ENCODE data around the gene XPOT. TPM values are rescaled to one million over a fixed set of nuclear protein-coding genes. Genes with fewer than 3 reads are reported as not detected.
A peak's percentile ranks its signal among the peaks of the same experiment; 100 is the strongest.

XPOT gene
- total and polyA plus RNA-seq, 2 donors (not counting 1 experiment from before 2014, with no cell fraction given), result 92.6 to 205 TPM

- Histone ChIP-seq H3K9ac (ENCODE audit: insufficient read depth, low read length) (no peak overlapping the region), H3K27ac (ENCODE audit: insufficient read depth, low read length) (peak overlapping the region; percentile 100), H3K9me3 (ENCODE audit: control insufficient read depth, insufficient read depth, low read depth, low read length) (no peaks in the 10 kb centered on the region), H3K36me3 (ENCODE audit: control insufficient read depth, insufficient read depth, low read length) (peaks cover 3% of the 10 kb centered on the region), H3K4me1 (ENCODE audit: control insufficient read depth, extremely low read depth, insufficient read depth, low read length) (peaks cover 2% of the 10 kb centered on the region), H3K4me2 (ENCODE audit: extremely low read depth, insufficient read depth, low read length) (peak overlapping the region; percentile 77), H3K79me2 (ENCODE audit: control insufficient read depth, insufficient read depth, low read length) (peaks cover 31% of the 10 kb centered on the region), H3K4me3 (replicated peaks in 1 of 4; ENCODE audit: control extremely low read depth in 1 of 4, insufficient read depth in 1 of 4, low read depth in 3 of 4, low read length in 4 of 4) (peak overlapping the region; percentile 85 to 98 (median 94)), H3K27me3 (ENCODE audit: control insufficient read depth, insufficient read depth, low read length) (no peaks in the 10 kb centered on the region), H2AFZ (ENCODE audit: low read length) (no peak overlapping the region), H4K20me1 (ENCODE audit: control insufficient read depth, extremely low read depth, insufficient read depth, low read length) (no peaks in the 10 kb centered on the region)
- TF ChIP-seq CTCF (conservative IDR thresholded peaks at IDR 0.05 in 1 of 2, IDR thresholded peaks at IDR 0.05 in 1 of 2; ENCODE audit: low read depth in 1 of 2, low read length in 2 of 2), result no peak
- no peak for TF ChIP-seq EZH2 (IDR thresholded peaks at IDR 0.05; ENCODE audit: low read length, missing control alignments)
- DNase-seq (ENCODE audit: low read depth in 2 of 2), result peak; percentile 19 to 21
Measured at GRCh38 chr12:64450711-64451486, 46.7 kb downstream of the XPOT start.

- Histone ChIP-seq H3K79me2 (ENCODE audit: control insufficient read depth, insufficient read depth, low read length) (peaks cover 40% of the 10 kb centered on the region), H3K9me3 (ENCODE audit: control insufficient read depth, insufficient read depth, low read depth, low read length) (no peaks in the 10 kb centered on the region), H3K27me3 (ENCODE audit: control insufficient read depth, insufficient read depth, low read length) (no peaks in the 10 kb centered on the region), H3K36me3 (ENCODE audit: control insufficient read depth, insufficient read depth, low read length) (peaks cover 3% of the 10 kb centered on the region), H4K20me1 (ENCODE audit: control insufficient read depth, extremely low read depth, insufficient read depth, low read length) (no peaks in the 10 kb centered on the region), H3K9ac (ENCODE audit: insufficient read depth, low read length) (peak within 1 kb of the TSS; percentile 98), H3K4me1 (ENCODE audit: control insufficient read depth, extremely low read depth, insufficient read depth, low read length) (peaks cover 3% of the 10 kb centered on the region), H3K27ac (ENCODE audit: insufficient read depth, low read length) (peak within 1 kb of the TSS; percentile 100), H2AFZ (ENCODE audit: low read length) (peak within 1 kb of the TSS; percentile 75), H3K4me3 (replicated peaks in 1 of 4; ENCODE audit: control extremely low read depth in 1 of 4, insufficient read depth in 1 of 4, low read depth in 3 of 4, low read length in 4 of 4) (peak within 1 kb of the TSS; percentile 93 to 98 (median 96)), H3K4me2 (ENCODE audit: extremely low read depth, insufficient read depth, low read length) (peak within 1 kb of the TSS; percentile 92)
- DNase-seq (ENCODE audit: low read depth in 2 of 2), result peak; percentile 81 to 86
- no peak for TF ChIP-seq CTCF (conservative IDR thresholded peaks at IDR 0.05 in 1 of 2, IDR thresholded peaks at IDR 0.05 in 1 of 2; ENCODE audit: low read depth in 1 of 2, low read length in 2 of 2)
- no peak for TF ChIP-seq EZH2 (IDR thresholded peaks at IDR 0.05; ENCODE audit: low read length, missing control alignments)
Measured at GRCh38 chr12:64451687-64452558, 47.7 kb downstream of the XPOT start, which contains the start of gene TBK1. Gene TBK1 (plus strand): TSS chr12:64452120. CDS start chr12:64455871, 3,751 bp downstream.

Measured in fibroblast of lung (primary cell).